Panc1 (cell line): Measurements from ENCODE around the gene KCNC1. TPM values are rescaled to one million over a fixed set of nuclear protein-coding genes. Genes with fewer than 3 reads are reported as not detected.

Source experiments
- ATAC-seq: fragments of 200-7000 bp; cut with Tn5 transposase; 2 replicates; pipeline ENCODE4 v1.9.1; 2020; ENCODE audit warnings: mild to moderate bottlenecking, moderate library complexity
- BruUV-seq: library from RNA; stranded (reverse); fragments of 400-500 nt; replicated peaks from 2 replicates; lab custom pipeline; 2021; lab: Mats Ljungman, UMichigan
- CTCF ChIA-PET: fragments of 300-600 bp; sonication (Branson Sonifier 250); formaldehyde crosslinking; loops from one replicate; lab custom pipeline; 2022; ENCODE audit warnings: antibody characterized with exemption; lab: Charles Lee
- POLR2A ChIA-PET: fragments of 300-600 bp; sonication (Branson Sonifier 250); formaldehyde crosslinking; loops from one replicate; lab custom pipeline; 2022; ENCODE audit warnings: antibody characterized with exemption; lab: Charles Lee
- DNase-seq: peaks from one replicate; pipeline ENCODE4 v3.0.0-alpha.2; 2010; ENCODE audit warnings: low read depth, low spot score
- H3K27ac ChIP-seq: 2 replicates; pipeline ENCODE4 v1.5.1; 2011; ENCODE audit warnings: mild to moderate bottlenecking, low read length, inconsistent platforms
- H3K27me3 ChIP-seq: fragments of 200-500 bp; sonication (Bioruptor generic); 2 replicates; pipeline ENCODE4 v1.6.0; 2014; ENCODE audit warnings: low read length, inconsistent platforms; ENCODE audit not compliant: control insufficient read depth, insufficient read depth
- H3K36me3 ChIP-seq: fragments of 200-500 bp; sonication (Bioruptor generic); 2 replicates; pipeline ENCODE4 v1.5.1; 2014; ENCODE audit warnings: inconsistent platforms, mild to moderate bottlenecking, low read length, moderate library complexity; ENCODE audit not compliant: control insufficient read depth, insufficient read depth
- H3K4me1 ChIP-seq: 2 replicates; pipeline ENCODE4 v1.5.1; 2011; ENCODE audit warnings: inconsistent platforms, mild to moderate bottlenecking, low read length, moderate library complexity; ENCODE audit not compliant: control insufficient read depth, insufficient read depth
- H3K4me3 ChIP-seq, 2 experiments: 2 replicates each; pipeline ENCODE4 v1.5.1; 2011 to 2012; ENCODE audit warnings: low read depth in 2 of 2, low read length in 2 of 2, mild to moderate bottlenecking in 2 of 2, inconsistent platforms in 1 of 2, moderate library complexity in 1 of 2
- H3K9me3 ChIP-seq: fragments of 200-500 bp; sonication (Bioruptor generic); 2 replicates; pipeline ENCODE4 v1.5.1; 2014; ENCODE audit warnings: low read depth, mild to moderate bottlenecking, inconsistent platforms, low read length, moderate library complexity; ENCODE audit not compliant: control insufficient read depth, insufficient read depth
- CTCF ChIP-seq: fragments of 450-650 bp; IDR thresholded peaks from 2 replicates; pipeline ENCODE4 v1.5.1; 2017; ENCODE audit warnings: mild to moderate bottlenecking
- POLR2AphosphoS5 ChIP-seq: IDR thresholded peaks from 2 replicates; pipeline ENCODE4 v1.6.1; 2012; ENCODE audit warnings: mild to moderate bottlenecking, low read depth, low read length, moderate library complexity
- REST ChIP-seq, 2 experiments: IDR thresholded peaks; 2 replicates each; pipeline ENCODE4 v1.6.1; 2011 to 2012; ENCODE audit warnings: low read depth in 2 of 2, control low read depth in 1 of 2, low read length in 1 of 2, mild to moderate bottlenecking in 1 of 2, moderate library complexity in 1 of 2; ENCODE audit not compliant: insufficient read depth in 1 of 2
- SIN3A ChIP-seq: IDR thresholded peaks from 2 replicates; pipeline ENCODE4 v1.6.1; 2012; ENCODE audit warnings: low read depth, mild to moderate bottlenecking, low read length, moderate library complexity, borderline replicate concordance; ENCODE audit not compliant: insufficient read depth
- TCF7L2 ChIP-seq: IDR thresholded peaks from 2 replicates; pipeline ENCODE4 v1.6.1; 2011; ENCODE audit warnings: mild to moderate bottlenecking, low read depth, low read length, inconsistent platforms
- in situ Hi-C: cut with HindIII; loops from 2 replicates; pipeline ENCODE4 v1.10.0; 2016; ENCODE audit warnings: low sequenced_read_pairs, low pct_unique_long_range_greater_than_20kb
- intact Hi-C: fragments of 100-400 bp; cut with micrococcal nuclease; formaldehyde crosslinking; loops from one replicate; pipeline ENCODE4 v1.10.0; 2022; ENCODE audit not compliant: unreplicated experiment
- total RNA-seq: library from RNA; stranded (reverse); gene quantifications from one replicate; pipeline ENCODE4 v1.2.1, GENCODE V29; 2021; ENCODE audit not compliant: unreplicated experiment

KCNC1 gene
- total RNA-seq, 1 experiment from 2014 or later, result 0.95 TPM

GRCh38 chr11:17734986-17735817, 621 bp downstream of the KCNC1 start:
- Histone ChIP-seq H3K36me3 (no peaks in the 10 kb centered on the region), H3K4me3 (peak overlapping the region; percentile 40 to 51), H3K27ac (no peak overlapping the region), H3K4me1 (0 out of 2 replicates have a peak, but pooled peaks cover 2% of the 10 kb centered on the region), H3K9me3 (no peaks in the 10 kb centered on the region), H3K27me3 (no peaks in the 10 kb centered on the region)
- POLR2A ChIA-PET, result interaction anchor here (0.7 kb wide), 1 partner anchor 154 kb away, joined by 4 read pairs; no protein-coding TSS in a partner anchor
- no TSS peak for BruUV-seq
- peak; percentile 67 for ATAC-seq
- TF ChIP-seq SIN3A (0 out of 2 replicates have a peak, but pooled peaks have one; percentile 78), REST (IDR thresholded peaks at IDR 0.05; ENCODE audit: insufficient read depth in 1 of 2, low read depth in 2 of 2, low read length in 1 of 2) (peak; percentile 89 to 96), POLR2AphosphoS5 (no peak), CTCF (no peak; the same call in 1 of the 2 replicates), TCF7L2 (no peak)
- intact Hi-C loops, result loop anchor here (5.0 kb wide), 1 partner anchor 53 kb away; no protein-coding TSS in a partner anchor
- no peak for DNase-seq
- CTCF ChIA-PET, result interaction anchor here (0.6 to 0.7 kb wide), 2 partner anchors 47 to 77 kb away, joined by 3 to 5 read pairs; no protein-coding TSS in a partner anchor
- in situ Hi-C loops, result no loop called here

- Histone ChIP-seq H3K4me3 (no peak overlapping the region), H3K36me3 (no peaks in the 10 kb centered on the region), H3K9me3 (no peaks in the 10 kb centered on the region), H3K27me3 (no peaks in the 10 kb centered on the region), H3K4me1 (no peaks in the 10 kb centered on the region), H3K27ac (no peak overlapping the region)
- intact Hi-C loops (no loop called here), in situ Hi-C loops (no loop called here)
- POLR2A ChIA-PET, result no interaction called here
- DNase-seq (no peak), ATAC-seq (no peak)
- BruUV-seq, result no TSS peak
- TF ChIP-seq CTCF, result no peak
- no peak for TF ChIP-seq POLR2AphosphoS5
- TF ChIP-seq REST (IDR thresholded peaks at IDR 0.05; ENCODE audit: insufficient read depth in 1 of 2, low read depth in 2 of 2, low read length in 1 of 2), result no peak
- TF ChIP-seq SIN3A, result no peak
- no peak for TF ChIP-seq TCF7L2
- CTCF ChIA-PET, result no interaction called here
Measured at GRCh38 chr11:17735818-17736578, 1.4 kb downstream of the KCNC1 start.
